GM23338 (cell line): ENCODE results near the gene CRIP3.
"Not testable (repeated sequence)": the region's sequence is repeated elsewhere in the genome, so short reads cannot be mapped to it uniquely, and the experiment has no call there.

Experiments used
- CREB1 ChIP-seq: fragments of 250-450 bp; sonication (Bioruptor Pico); IDR thresholded peaks from 2 replicates; pipeline ENCODE4 v1.5.0; 2020; ENCODE audit warnings: low read depth, mild to moderate bottlenecking, moderate library complexity
- EZH2 ChIP-seq: fragments of 200-600 bp; sonication (generic); IDR thresholded peaks from one replicate; pipeline ENCODE4 v1.8.0; 2017; ENCODE audit warnings: antibody characterized with exemption, mild to moderate bottlenecking, low read depth; ENCODE audit not compliant: unreplicated experiment
- POLR2AphosphoS5 ChIP-seq: IDR thresholded peaks from 2 replicates; pipeline ENCODE4 v1.6.1; 2016; ENCODE audit warnings: antibody characterized with exemption, low read depth
- REST ChIP-seq: IDR thresholded peaks from one replicate; pipeline ENCODE4 v1.6.1; 2018; ENCODE audit warnings: antibody characterized with exemption; ENCODE audit not compliant: unreplicated experiment
- TF ChIP-seq, protein P1 (sequence below), 2 experiments: fragments of 200-600 bp in 1 of 2; sonication (generic) in 1 of 2; conservative IDR thresholded peaks; 2 replicates each; pipeline versions ENCODE4 v1.5.1 to v1.6.1; 2016 to 2017; ENCODE audit warnings: antibody characterized with exemption in 2 of 2, low read depth in 2 of 2, mild to moderate bottlenecking in 2 of 2, moderate library complexity in 1 of 2
- TF ChIP-seq, protein P2 (sequence below): fragments of 250-450 bp; sonication (Bioruptor Pico); IDR thresholded peaks from 2 replicates; pipeline ENCODE4 v1.5.0; 2020; ENCODE audit warnings: mild to moderate bottlenecking, moderate library complexity

GRCh38 chr6:43351951-43352350, 43.3 kb upstream of the CRIP3 start:
- TF ChIP-seq, protein P1, sequence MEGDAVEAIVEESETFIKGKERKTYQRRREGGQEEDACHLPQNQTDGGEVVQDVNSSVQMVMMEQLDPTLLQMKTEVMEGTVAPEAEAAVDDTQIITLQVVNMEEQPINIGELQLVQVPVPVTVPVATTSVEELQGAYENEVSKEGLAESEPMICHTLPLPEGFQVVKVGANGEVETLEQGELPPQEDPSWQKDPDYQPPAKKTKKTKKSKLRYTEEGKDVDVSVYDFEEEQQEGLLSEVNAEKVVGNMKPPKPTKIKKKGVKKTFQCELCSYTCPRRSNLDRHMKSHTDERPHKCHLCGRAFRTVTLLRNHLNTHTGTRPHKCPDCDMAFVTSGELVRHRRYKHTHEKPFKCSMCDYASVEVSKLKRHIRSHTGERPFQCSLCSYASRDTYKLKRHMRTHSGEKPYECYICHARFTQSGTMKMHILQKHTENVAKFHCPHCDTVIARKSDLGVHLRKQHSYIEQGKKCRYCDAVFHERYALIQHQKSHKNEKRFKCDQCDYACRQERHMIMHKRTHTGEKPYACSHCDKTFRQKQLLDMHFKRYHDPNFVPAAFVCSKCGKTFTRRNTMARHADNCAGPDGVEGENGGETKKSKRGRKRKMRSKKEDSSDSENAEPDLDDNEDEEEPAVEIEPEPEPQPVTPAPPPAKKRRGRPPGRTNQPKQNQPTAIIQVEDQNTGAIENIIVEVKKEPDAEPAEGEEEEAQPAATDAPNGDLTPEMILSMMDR (conservative IDR thresholded peaks at IDR 0.05; ENCODE audit: low read depth in 2 of 2), result not testable (repeated sequence)
- TF ChIP-seq, protein P2, sequence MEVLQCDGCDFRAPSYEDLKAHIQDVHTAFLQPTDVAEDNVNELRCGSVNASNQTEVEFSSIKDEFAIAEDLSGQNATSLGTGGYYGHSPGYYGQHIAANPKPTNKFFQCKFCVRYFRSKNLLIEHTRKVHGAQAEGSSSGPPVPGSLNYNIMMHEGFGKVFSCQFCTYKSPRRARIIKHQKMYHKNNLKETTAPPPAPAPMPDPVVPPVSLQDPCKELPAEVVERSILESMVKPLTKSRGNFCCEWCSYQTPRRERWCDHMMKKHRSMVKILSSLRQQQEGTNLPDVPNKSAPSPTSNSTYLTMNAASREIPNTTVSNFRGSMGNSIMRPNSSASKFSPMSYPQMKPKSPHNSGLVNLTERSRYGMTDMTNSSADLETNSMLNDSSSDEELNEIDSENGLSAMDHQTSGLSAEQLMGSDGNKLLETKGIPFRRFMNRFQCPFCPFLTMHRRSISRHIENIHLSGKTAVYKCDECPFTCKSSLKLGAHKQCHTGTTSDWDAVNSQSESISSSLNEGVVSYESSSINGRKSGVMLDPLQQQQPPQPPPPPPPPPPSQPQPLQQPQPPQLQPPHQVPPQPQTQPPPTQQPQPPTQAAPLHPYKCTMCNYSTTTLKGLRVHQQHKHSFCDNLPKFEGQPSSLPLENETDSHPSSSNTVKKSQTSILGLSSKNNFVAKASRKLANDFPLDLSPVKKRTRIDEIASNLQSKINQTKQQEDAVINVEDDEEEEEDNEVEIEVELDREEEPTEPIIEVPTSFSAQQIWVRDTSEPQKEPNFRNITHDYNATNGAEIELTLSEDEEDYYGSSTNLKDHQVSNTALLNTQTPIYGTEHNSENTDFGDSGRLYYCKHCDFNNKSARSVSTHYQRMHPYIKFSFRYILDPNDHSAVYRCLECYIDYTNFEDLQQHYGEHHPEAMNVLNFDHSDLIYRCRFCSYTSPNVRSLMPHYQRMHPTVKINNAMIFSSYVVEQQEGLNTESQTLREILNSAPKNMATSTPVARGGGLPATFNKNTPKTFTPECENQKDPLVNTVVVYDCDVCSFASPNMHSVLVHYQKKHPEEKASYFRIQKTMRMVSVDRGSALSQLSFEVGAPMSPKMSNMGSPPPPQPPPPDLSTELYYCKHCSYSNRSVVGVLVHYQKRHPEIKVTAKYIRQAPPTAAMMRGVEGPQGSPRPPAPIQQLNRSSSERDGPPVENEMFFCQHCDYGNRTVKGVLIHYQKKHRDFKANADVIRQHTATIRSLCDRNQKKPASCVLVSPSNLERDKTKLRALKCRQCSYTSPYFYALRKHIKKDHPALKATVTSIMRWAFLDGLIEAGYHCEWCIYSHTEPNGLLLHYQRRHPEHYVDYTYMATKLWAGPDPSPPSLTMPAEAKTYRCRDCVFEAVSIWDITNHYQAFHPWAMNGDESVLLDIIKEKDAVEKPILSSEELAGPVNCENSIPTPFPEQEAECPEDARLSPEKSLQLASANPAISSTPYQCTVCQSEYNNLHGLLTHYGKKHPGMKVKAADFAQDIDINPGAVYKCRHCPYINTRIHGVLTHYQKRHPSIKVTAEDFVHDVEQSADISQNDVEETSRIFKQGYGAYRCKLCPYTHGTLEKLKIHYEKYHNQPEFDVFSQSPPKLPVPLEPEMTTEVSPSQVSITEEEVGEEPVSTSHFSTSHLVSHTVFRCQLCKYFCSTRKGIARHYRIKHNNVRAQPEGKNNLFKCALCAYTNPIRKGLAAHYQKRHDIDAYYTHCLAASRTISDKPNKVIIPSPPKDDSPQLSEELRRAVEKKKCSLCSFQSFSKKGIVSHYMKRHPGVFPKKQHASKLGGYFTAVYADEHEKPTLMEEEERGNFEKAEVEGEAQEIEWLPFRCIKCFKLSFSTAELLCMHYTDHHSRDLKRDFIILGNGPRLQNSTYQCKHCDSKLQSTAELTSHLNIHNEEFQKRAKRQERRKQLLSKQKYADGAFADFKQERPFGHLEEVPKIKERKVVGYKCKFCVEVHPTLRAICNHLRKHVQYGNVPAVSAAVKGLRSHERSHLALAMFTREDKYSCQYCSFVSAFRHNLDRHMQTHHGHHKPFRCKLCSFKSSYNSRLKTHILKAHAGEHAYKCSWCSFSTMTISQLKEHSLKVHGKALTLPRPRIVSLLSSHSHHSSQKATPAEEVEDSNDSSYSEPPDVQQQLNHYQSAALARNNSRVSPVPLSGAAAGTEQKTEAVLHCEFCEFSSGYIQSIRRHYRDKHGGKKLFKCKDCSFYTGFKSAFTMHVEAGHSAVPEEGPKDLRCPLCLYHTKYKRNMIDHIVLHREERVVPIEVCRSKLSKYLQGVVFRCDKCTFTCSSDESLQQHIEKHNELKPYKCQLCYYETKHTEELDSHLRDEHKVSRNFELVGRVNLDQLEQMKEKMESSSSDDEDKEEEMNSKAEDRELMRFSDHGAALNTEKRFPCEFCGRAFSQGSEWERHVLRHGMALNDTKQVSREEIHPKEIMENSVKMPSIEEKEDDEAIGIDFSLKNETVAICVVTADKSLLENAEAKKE (CRISPR knock-in tag), result not testable (repeated sequence)
- TF ChIP-seq POLR2AphosphoS5, CREB1, EZH2, REST: not testable (repeated sequence)
